GM12801 (cell line): ENCODE measurements around the gene CRABP2.

Source experiments
- TF ChIP-seq, protein P1 (sequence below): IDR thresholded peaks from one replicate; pipeline ENCODE4 v1.5.1; 2011; ENCODE audit warnings: control low read depth; ENCODE audit not compliant: insufficient read length; ENCODE audit errors: extremely low read depth

CRABP2 gene

DNA sequence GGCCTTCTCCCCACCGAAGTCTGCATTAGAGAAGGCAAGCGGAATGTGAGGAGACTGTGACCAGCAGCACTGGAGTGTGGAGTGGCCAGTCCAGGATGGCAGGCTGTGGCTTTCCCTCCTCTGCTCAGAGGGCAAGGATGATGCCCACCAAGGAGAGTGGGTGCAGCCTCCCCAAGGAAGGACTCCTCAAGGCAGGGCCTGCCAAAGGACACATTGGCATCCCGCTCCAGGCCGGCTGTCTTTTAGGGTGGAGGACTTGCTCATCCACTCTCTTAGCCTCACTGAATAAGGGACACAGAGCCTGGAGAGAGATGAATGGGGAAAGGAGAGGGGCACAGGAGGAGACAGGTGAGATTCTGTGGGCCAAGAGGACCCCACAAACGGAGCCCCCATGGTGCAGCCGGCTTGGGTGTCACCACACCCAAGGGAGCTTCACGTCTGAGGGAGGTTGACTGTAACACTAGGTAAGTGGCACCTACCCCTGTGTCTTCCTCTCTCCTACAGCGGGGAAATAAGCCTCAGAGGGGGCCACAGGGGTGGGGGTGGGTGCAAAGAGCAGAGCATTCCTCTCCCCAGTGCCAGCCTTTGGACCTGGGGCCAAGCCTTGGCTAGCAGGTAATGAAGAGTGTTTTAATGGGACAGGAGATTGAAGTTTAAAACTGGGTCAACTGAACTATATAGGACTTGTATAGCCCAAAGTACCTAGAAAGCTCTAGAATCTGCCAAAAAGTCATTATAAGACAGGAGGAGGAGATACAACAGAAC, 24.0 kb downstream of the CRABP2 start:
- TF ChIP-seq, protein P1, sequence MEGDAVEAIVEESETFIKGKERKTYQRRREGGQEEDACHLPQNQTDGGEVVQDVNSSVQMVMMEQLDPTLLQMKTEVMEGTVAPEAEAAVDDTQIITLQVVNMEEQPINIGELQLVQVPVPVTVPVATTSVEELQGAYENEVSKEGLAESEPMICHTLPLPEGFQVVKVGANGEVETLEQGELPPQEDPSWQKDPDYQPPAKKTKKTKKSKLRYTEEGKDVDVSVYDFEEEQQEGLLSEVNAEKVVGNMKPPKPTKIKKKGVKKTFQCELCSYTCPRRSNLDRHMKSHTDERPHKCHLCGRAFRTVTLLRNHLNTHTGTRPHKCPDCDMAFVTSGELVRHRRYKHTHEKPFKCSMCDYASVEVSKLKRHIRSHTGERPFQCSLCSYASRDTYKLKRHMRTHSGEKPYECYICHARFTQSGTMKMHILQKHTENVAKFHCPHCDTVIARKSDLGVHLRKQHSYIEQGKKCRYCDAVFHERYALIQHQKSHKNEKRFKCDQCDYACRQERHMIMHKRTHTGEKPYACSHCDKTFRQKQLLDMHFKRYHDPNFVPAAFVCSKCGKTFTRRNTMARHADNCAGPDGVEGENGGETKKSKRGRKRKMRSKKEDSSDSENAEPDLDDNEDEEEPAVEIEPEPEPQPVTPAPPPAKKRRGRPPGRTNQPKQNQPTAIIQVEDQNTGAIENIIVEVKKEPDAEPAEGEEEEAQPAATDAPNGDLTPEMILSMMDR, result no peak

DNA sequence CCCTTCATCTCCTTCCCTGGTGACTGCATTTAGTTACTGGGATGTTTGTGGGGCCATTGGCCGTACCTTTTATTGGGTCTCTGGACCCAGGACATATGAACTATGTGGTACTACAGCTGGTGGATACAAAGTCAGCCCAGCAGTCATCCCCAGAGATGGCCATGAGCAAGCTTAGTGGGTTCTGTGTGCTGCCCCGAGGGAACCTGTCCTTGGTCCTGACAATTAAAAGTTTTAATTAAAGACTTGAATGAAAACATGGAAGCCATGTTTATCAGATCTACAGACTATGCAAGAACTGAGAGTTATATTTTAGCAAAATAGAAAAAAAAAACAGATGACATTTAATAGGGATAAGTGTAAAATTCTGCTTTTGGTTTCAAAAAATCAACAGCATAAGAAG, 25.3 kb downstream of the CRABP2 start:
- TF ChIP-seq, protein P1, result no peak

DNA sequence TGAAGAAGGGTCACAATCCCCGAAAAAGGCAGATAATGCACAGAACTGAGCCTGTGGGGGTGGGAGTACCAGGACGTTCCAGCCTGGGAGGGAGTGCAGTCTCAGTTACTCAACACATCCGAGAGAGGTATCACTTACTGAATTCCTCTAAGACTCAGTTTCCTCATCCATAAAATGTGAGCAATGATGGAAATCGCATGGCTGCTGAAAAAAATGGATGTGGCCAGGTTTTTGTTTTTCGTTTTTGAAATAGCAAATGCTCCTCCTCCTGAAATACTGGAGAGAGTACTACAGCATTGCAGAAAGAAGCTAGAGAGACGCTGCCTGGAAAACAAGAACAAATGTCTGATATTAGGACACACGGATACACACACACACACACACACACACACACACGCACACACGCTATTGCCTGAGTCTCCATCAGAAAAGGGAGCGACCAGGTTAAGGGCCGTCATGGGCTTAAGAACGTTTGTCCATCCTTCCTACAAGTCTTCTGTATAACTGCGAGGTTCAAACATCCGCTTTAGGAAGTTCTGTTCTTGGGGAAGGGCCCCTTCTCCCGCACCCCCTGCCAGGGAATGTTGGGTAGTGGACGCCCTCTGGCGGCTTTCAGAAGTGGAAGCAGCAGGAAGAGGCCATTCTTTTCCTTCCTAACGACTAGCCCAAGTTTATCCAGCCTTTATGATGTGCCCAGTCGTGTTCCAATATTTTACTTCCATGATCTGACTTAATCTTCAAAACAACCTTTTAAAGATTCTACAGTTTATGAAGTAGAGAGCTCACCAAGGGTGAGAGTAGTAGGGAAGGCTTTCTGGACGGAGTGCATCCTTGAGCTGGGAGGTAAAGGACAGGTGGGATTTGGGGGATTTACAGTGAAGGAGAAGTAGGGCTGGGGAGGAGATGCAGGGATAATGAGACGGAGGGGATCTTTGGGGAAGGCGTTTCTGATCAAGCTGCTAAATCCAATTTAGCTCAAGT, 27.5 kb downstream of the CRABP2 start:
- TF ChIP-seq, protein P1, result no peak

DNA sequence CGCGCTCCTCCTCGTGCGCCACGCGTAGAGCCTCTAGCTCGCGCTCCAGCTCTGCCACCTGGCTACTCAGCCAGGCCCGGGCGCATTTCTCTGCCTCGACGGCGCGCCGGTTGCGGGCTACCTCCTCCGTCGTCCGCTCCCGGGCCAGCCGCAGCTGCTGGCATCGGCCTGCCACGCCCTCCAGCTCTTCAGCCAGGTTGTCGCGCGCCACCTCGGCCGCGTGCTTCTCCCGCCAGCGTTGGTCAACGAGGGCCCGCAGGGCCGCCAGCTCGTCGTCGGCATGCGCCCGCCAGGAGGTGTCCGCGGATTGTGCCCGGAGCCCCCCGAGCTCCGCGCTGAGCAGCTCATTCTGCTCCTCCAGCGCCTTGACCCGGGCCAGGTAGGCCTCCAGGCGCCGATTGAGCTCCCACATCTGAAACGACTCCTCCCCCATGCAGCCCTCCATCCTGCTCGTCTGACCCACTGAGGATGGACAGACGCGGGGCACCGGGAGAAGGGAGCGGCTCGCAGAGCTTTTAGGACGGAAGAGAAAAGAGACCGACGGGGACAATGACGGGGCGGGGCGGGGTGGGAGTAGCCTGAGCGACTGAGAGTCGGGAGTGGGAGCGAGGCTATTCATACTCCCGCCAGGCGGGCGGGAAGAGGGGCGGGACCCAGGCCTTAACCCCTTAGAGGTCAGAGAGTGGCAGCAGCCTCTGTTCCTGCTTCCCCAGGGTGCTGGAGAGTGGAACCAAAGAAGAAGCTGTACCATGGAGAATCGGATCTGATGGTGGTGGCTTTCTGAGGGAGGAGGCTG, 28.4 kb downstream of the CRABP2 start, which contains the start of gene NES:
Gene NES, minus strand, starts transcription at position 588 of the 796 bp plus-strand sequence. Its CDS starts 143 bp downstream, at position 445.
- TF ChIP-seq, protein P1, result no peak

DNA sequence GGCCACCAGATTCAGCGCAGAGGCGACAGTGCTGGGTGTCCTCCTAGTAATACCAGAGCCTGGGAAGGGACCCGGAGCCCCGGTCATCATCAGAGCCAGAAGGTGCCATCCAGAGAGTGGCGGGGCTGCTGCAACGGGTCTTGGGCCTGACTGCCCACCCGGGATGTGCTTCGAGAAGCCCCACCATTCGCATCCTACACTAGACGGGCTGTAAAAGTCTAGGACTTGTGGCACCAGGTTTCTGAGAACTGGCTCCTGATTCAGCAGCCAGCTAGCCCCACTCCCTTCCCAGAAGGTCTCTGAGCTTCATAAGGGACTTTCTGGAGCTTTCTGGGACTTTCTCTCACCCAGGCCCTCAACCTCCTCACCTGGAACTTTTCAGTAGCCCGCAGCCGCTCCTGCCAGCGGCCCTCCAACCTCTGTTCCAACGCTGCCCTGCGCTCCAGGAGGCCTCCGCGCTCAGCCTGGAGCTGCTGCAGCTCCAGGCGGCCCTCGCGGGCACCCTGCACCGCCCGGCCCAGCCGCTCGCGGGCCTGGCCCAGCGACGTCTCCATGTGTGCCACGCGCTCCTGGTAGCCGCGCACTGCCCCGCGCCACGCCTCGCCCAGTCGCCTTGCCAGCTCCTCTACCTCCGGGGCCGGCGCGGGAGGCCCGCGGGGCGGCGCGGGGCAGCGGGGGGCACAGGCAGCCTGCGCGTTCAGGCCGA, 29.1 kb downstream of the CRABP2 start:
- TF ChIP-seq, protein P1, result no peak

DNA sequence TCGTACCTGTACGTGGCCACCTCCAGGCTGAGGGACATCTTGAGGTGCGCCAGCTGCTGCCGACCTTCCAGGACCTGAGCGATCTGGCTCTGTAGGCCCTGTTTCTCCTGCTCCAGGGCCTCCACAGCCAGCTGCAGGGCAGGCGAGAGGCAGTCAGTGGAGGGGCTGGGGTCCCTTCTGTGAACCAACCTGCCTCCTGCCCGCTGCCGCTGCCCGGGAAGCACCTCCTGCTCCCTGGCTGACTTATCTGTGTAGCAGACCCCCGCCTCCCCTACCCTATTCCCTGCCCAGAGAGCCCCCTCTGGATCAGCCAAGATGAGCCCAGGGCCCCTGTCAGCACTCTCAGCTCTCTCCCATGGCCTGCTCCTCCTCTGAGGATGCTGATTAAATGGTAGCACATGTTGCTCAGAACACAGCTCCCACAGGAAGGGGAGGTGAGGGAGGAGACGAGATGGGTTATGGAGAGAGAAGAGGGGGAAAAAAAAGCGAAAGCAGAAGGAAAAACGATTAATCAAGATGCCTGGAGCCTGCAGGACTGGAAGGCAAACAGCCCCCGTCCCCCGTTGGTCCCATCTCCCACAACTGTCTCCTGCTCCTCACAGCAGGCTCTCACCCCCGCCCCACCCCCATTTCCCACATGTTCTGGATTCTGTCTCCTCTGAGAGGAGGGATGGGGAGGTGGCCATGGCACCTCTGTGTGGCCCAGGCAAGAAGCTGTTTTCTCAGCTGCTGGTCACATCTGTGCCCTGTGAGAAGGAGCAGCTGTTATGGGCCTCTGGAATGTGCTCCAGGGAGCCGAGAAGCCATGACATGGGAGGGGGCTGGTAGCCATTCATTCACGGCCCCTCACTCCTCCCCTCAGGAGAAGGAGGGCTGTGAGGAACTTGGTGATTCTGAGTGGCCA, 29.9 kb downstream of the CRABP2 start:
- TF ChIP-seq, protein P1, result no peak
